GM12801 (cell line): ENCODE measurements around the gene USP48.

Experiments
- TF ChIP-seq, protein P1 (sequence below): IDR thresholded peaks from one replicate; pipeline ENCODE4 v1.5.1; 2011; ENCODE audit warnings: control low read depth; ENCODE audit not compliant: insufficient read length; ENCODE audit errors: extremely low read depth

Gene USP48

DNA sequence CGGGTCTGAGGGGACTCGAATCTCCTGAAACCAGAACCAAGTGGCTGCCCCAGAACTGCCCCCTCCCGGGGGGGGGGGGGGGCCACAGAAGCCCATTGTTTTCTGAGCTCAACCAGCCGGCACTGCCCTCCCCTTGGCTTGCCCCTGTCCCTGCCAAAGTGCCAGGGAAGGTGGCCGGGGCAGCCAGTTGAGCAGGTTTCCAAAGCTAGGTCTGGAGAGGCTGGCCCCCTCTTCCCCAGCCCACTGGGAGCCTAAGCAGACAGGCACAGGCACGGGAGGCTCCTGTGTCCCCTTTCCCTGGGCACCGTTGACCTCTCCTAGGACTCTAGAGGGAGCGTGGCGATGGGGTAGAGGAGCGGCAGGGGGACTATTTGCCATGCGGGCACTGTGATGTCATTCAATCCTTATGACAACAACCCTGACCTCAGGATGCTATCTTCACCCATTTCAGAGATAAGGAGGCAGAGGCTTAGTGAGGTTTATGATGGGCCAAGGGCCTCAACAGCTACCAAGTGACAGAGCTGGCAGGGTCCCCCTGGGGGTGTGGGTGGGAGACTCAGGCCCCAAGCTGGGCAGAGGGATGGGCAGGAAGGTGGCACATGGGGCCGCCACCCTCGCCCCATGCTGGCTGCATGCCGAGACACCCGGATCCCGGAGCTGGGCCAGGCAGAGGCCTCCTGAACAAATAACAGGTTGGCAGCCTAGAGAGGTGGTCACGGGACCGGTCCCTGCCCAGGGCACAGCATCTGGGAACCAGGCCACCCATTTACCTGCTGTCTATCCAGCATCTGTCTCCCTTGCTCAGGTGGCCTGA lies 148.8 kb downstream of the USP48 start:
- TF ChIP-seq, protein P1, sequence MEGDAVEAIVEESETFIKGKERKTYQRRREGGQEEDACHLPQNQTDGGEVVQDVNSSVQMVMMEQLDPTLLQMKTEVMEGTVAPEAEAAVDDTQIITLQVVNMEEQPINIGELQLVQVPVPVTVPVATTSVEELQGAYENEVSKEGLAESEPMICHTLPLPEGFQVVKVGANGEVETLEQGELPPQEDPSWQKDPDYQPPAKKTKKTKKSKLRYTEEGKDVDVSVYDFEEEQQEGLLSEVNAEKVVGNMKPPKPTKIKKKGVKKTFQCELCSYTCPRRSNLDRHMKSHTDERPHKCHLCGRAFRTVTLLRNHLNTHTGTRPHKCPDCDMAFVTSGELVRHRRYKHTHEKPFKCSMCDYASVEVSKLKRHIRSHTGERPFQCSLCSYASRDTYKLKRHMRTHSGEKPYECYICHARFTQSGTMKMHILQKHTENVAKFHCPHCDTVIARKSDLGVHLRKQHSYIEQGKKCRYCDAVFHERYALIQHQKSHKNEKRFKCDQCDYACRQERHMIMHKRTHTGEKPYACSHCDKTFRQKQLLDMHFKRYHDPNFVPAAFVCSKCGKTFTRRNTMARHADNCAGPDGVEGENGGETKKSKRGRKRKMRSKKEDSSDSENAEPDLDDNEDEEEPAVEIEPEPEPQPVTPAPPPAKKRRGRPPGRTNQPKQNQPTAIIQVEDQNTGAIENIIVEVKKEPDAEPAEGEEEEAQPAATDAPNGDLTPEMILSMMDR: no peak

DNA sequence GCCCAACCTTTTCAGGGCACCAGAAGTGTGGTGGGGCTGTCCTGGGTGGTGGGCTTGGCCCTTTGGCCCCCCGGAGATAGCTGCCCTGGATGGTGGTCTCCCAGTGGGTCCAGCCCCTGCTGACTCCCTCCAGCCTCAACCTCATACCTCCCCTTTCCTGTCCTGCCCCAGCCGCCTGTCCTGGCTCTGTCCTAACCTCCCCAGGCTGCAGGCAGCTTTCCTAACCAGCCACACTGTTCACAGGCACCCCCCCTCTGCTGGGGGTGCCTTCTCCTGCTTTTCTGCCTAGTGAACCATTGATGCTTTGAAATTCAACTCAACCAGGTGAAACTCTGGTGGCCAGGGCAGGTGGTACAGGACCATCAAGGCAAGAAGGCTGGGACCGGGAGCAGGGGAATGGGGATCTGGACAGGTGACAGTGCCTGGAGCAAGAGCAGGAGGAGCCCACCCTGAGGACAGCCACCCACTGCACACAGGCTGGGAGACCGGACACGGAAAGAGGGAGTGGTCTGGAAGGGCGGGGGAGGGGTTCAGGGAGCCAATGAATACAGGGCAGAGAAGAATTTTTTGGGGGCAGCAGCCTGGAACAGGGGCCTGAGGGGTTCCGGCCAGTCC lies 149.7 kb downstream of the USP48 start:
- TF ChIP-seq, protein P1: no peak

DNA sequence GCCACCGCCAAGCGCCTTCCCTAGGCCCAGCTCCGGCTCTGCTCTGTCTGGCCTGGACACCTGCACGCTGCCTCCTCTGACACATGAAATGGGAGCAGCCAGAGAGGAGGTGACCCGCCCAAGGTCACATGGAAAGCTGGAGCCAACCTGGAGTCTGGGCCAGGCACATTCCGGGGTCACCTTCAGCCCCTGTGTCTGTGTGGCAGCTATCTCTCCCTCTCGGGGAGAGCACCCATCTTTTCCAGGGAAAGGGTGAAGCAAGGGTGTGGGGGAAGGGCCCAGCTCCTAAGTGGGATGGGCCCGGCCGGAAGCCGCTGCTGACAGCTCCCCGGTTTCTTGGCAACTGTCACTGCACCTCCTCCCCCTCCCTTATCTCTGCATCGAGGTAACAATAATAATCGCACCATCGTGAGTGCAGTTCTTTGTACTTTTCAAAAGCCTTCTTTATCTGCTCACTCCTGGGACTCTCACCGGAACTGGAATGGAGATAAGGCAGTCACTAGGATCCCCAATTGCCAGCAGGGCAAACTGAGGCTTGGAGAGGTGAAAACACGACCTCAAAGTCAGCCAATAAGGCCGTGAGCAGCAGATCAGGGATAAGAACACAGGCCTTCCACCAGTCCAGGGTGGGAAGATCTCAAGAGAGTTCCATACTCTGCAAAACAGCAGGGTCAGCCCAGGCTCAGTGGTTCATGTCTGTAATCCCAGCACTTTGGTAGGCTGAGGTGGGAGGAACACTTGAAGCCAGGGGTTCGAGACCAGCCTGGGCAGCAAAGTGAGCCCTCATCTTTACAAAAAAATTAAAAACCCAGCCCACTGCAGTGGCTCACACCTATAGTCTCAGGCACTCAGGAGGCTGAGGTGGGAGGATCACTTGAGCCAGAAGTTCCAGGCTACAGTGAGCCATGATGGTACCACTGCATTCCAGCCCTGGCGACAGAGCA lies 150.7 kb downstream of the USP48 start:
- TF ChIP-seq, protein P1: no peak

DNA sequence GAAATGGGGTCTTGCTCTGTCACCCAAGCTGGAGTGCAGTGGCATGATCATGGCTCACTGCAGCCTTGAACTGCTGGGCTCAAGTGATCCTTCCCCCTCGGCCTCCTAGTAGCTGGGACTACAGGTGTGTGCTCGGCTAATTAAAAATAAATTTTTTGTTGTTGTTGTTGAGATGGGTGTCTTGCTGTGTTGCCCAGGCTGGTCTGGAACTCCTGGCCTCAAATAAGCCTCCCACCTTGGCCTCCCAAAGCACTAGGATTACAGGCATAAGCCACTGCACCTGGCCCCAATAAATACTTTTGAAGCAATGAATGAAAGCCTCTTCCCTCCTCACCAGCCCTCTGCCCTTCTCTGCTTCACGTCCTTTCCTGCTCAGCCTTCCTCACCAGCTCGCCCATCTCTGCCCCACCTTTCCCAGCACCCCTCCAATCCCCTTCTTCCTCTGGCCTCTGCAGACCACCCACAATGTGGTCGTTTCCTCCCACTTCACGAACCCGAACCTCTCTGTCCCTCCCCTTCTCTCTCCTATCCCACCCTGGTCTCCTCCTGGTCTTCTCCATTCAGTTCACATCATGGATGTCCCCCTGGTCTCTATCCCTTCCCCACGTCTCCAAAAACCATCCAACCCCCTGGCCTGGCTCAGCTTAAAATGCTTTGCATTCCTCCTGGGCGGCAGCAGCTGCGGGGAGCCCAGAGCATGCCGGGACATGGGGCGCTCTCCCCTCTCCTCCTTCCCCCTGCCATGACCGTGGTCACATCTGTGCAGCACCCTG lies 152.2 kb downstream of the USP48 start:
- TF ChIP-seq, protein P1: no peak

DNA sequence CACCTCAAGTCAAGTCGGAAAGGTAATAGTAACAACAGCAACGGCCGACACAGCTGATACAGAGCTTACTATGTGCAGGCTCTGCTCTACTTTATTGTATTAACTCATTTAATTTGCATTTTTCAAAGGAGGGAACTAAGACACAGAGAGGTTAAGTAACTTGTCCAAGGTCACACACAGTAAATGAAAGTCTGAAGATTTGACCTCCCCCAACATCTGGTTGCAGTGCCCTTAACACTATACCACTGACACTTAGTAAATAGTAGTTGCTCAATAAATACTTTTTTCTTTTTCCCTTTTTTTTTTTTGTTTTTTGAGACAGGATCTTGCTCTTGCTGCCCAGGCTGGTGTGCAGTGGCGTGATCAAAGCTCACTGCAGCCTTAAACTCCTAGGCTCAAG lies 153.0 kb downstream of the USP48 start:
- TF ChIP-seq, protein P1: no peak

DNA sequence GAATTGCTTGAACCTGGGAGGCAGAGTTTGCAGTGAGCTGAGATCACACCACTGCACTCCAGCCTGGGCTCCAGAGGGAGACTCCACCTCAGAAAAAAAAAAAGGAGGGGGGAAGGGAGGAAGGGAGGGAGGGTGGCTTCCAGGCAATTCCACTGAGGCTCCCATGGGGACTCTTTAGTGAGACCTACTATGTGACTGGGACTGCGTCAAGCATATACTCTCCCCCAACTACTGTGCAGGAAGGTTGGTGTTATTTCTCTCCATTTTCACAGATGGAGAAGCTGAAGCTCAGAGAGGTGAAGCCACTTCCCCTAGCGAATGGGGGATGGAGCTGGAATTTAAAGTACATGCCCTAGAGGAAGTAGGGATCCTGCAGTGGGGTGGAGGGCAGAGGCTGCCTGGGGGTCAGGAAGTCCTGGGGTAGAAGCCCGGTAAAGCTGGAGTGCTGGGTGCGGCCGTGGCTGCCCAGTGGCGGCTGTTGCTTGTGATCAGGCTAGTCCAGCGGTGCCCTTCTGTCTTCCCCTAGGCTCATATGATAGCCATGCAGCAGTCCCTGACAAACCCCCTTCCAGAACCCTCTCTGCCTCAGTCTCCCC lies 154.1 kb downstream of the USP48 start:
- TF ChIP-seq, protein P1: no peak
